ENCODE data around the gene PLIN4. TPM values are rescaled to one million over a fixed set of nuclear protein-coding genes. Genes with fewer than 3 reads are reported as not detected.
"Not testable (repeated sequence)": the region's sequence is repeated elsewhere in the genome, so short reads cannot be mapped to it uniquely, and the experiment has no call there.

Gene PLIN4
- total RNA-seq, 1 donor from 2014 or later = 4.1 TPM

GRCh38 chr19:4533334-4533733, 15.0 kb upstream of the PLIN4 start:
- ATAC-seq (no peak), DNase-seq (no peak)
- no peak for TF ChIP-seq CTCF (IDR thresholded peaks at IDR 0.05)
- H3K4me1 ChIP-seq = peaks cover 14% of the 10 kb centered on the region
- H3K27ac ChIP-seq = no peak overlapping the region
- H3K9me3 ChIP-seq = no peaks in the 10 kb centered on the region
- no peaks in the 10 kb centered on the region for H3K27me3 ChIP-seq
- no peak overlapping the region for H3K4me3 ChIP-seq
- intact Hi-C loops (cut with DNase I) = no loop called here
- H3K36me3 ChIP-seq = no peaks in the 10 kb centered on the region

GRCh38 chr19:4531562-4532165, 13.4 kb upstream of the PLIN4 start:
- Histone ChIP-seq H3K9me3 (no peaks in the 10 kb centered on the region), H3K4me3 (no peak overlapping the region), H3K4me1 (peaks cover 14% of the 10 kb centered on the region), H3K36me3 (no peaks in the 10 kb centered on the region), H3K27ac (no peak overlapping the region), H3K27me3 (no peaks in the 10 kb centered on the region)
- TF ChIP-seq CTCF (IDR thresholded peaks at IDR 0.05) = no peak
- DNase-seq (no peak), ATAC-seq (peak; percentile 12)
- intact Hi-C loops (cut with DNase I) = no loop called here

GRCh38 chr19:4529924-4530522, 11.7 kb upstream of the PLIN4 start:
- DNase-seq (no peak), ATAC-seq (no peak)
- intact Hi-C loops (cut with DNase I) = no loop called here
- no peaks in the 10 kb centered on the region for H3K4me1 ChIP-seq
- H3K36me3 ChIP-seq = no peaks in the 10 kb centered on the region
- no peak overlapping the region for H3K4me3 ChIP-seq
- no peaks in the 10 kb centered on the region for H3K27me3 ChIP-seq
- H3K27ac ChIP-seq = no peak overlapping the region
- TF ChIP-seq CTCF (IDR thresholded peaks at IDR 0.05) = no peak
- no peaks in the 10 kb centered on the region for H3K9me3 ChIP-seq

GRCh38 chr19:4528843-4529242, 10.6 kb upstream of the PLIN4 start:
- ATAC-seq = no peak
- intact Hi-C loops (cut with DNase I) = no loop called here
- Histone ChIP-seq H3K27ac (no peak overlapping the region), H3K36me3 (no peaks in the 10 kb centered on the region), H3K4me3 (no peak overlapping the region), H3K4me1 (no peaks in the 10 kb centered on the region), H3K27me3 (no peaks in the 10 kb centered on the region), H3K9me3 (no peaks in the 10 kb centered on the region)
- TF ChIP-seq CTCF (IDR thresholded peaks at IDR 0.05) = no peak
- DNase-seq = no peak

- intact Hi-C loops (cut with DNase I); H3K27ac ChIP-seq; H3K27me3 ChIP-seq; H3K4me3 ChIP-seq; DNase-seq; H3K36me3 ChIP-seq; H3K9me3 ChIP-seq; ATAC-seq; H3K4me1 ChIP-seq: not testable (repeated sequence)
These were observed 9.1 kb upstream of the PLIN4 start for GRCh38 chr19:4527377-4527776.

GRCh38 chr19:4525563-4526002, 7.3 kb upstream of the PLIN4 start:
- intact Hi-C loops (cut with DNase I) = no loop called here
- H3K4me1 ChIP-seq = no peaks in the 10 kb centered on the region
- H3K27me3 ChIP-seq = no peaks in the 10 kb centered on the region
- H3K27ac ChIP-seq = no peak overlapping the region
- no peaks in the 10 kb centered on the region for H3K36me3 ChIP-seq
- no peak overlapping the region for H3K4me3 ChIP-seq
- TF ChIP-seq CTCF (IDR thresholded peaks at IDR 0.05) = no peak
- DNase-seq = no peak
- H3K9me3 ChIP-seq = no peaks in the 10 kb centered on the region
- ATAC-seq = no peak
